Coronary artery (tissue), 2 donors: Measurements from ENCODE around the gene RAB31.
A peak's percentile ranks its signal among the peaks of the same experiment; 100 is the strongest.

Experiments
- DNase-seq: peaks from one replicate; pipeline ENCODE4 v3.0.0-alpha.2; 2017; ENCODE audit warnings: low spot score
- H3K27ac ChIP-seq, 2 donors: fragments of 200-600 bp; sonication (generic); one replicate each; pipeline ENCODE4 v1.5.1; 2016 to 2019
- H3K4me3 ChIP-seq: fragments of 200-600 bp; sonication (generic); 2 replicates; pipeline ENCODE4 v1.5.1; 2016; ENCODE audit warnings: mild to moderate bottlenecking, moderate library complexity
- CTCF ChIP-seq: fragments of 200-600 bp; sonication (generic); IDR thresholded peaks from one replicate; pipeline ENCODE4 v1.5.1; 2019; ENCODE audit warnings: antibody characterized with exemption

RAB31 gene

DNA sequence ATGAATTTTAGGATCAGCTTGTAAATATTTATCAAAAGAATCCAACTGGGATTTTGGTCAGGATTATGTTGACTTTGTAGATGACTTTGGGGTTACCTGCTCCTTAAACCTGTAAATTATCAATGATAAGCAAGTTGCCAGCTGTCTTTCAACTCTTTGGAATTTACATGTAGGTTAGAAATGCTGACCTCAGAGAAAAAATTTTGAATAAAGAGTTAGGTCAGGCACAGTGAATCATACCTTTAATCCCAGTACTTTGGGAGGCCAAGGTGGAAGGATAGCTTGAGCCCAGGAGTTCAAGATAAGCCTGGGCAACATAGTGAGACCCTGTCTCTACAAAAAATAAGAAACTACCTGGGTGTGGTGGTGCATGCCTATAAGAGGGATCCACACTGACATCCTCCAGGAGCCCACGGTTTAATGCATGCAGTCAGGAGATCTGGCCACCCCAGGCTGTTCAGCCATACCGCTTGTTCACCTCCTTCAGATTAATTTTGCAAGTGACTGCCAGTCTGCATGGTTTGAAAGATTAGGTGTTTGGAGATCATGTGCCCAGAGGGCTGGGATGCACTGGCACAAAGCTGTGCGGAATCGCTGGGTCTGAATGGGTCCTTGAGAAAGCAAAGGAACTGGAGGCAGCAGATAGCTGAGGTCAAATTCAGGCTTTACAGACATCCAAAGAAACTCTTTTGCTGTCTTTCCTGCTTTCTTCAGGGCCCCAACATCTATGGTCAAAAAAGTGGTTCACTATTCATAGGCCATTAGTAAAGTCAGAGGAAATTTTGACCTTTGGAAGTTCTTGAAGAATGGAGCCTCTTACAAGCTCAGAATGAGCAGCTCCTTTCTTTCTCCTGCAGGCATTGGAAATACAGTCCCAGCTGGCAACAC lies 94.3 kb downstream of the RAB31 start:
- no peak for DNase-seq
- Histone ChIP-seq H3K4me3 (no peak overlapping the region), H3K27ac (peak overlapping the region in 1 of 2 donors; percentile 61)
- TF ChIP-seq CTCF: no peak

- Histone ChIP-seq H3K27ac (peak overlapping the region; percentile 68 to 86), H3K4me3 (no peak overlapping the region)
- TF ChIP-seq CTCF: no peak
- no peak for DNase-seq
Observed at GRCh38 chr18:9803063-9803697, 95.1 kb downstream of the RAB31 start.

DNA sequence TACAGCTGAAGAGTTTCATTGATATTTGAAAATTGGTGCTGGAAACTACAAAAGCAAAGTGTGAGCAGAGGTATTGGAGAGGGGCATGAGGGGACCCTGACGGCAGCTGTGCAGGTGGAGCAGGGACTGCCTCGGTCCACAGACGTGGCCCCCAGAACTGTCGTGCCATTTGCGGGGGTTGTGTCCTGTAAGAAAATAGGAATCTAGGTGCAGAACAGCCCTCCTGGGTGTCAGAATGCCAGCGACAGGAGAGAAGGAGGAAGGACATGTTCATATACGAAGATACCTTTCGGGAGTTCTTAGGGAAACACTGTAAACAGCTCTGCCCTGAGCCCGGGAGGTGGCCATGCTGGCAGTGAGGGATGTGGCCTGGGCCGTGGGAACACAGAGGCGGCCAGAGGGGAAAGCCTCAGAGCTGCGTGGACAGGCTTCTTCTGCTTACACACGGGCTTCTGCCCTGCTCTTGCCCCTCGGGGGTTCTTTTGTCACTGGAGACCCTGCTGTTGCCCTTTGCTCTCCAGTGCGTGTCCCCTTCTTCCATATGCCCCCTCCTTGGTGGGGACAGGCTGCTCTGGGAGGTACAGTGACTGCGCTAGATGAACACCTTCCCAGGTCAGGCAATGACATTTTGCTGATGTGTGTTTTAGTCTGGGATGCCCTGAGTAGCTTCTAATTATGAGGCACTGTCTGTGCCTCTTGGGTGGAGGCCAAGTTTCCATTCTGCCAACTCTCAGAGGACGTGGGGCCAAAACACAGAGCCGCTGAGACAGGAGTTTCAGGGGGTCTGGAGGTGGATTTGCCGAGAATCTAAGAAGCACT lies 95.8 kb downstream of the RAB31 start:
- TF ChIP-seq CTCF: no peak
- Histone ChIP-seq H3K27ac (peak overlapping the region; percentile 68 to 86), H3K4me3 (peak overlapping the region; percentile 14)
- DNase-seq: no peak

DNA sequence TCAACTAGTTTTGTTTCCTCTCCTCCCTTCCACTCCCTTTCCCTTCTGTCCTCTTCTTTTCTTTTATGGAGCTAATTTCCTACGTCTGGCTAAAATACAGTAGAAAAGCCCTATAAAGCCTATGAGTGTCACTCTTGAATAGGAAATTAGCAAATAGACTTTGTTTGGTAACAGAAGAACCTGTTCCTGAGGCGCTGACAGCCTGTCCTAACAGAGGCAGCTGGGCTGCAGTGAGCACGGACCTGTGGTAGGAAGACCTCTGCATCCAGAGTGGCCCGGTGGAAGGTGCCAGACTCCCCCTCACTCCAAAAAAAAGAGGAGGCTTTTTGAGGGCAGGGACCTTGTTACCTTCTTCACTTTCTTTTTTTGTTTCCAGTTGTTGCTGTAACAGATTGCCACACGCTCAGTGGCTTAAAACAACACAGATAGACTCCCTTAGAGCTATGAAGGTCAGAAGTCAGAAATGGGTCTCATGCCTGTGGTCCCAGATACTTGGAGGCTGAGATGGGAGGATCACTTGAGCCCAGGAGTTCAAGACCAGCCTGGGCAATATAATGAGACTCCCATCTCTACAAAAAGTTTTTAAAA lies 96.5 kb downstream of the RAB31 start:
- TF ChIP-seq CTCF: no peak
- Histone ChIP-seq H3K27ac (peak overlapping the region; percentile 68 to 86), H3K4me3 (peak overlapping the region; percentile 14)
- DNase-seq: no peak

GRCh38 chr18:9806905-9807304 lies 98.8 kb downstream of the RAB31 start:
- Histone ChIP-seq H3K27ac (peak overlapping the region in 1 of 2 donors; percentile 60), H3K4me3 (no peak overlapping the region)
- no peak for DNase-seq
- TF ChIP-seq CTCF: no peak

- no peak for TF ChIP-seq CTCF
- Histone ChIP-seq H3K27ac (peak overlapping the region; percentile 39 to 87), H3K4me3 (peak overlapping the region; percentile 54)
- DNase-seq: no peak
Observed at GRCh38 chr18:9808295-9809241, 100.5 kb downstream of the RAB31 start.
